Medulla oblongata (tissue), 1 donor: ENCODE data around the gene BAHCC1.

Experiments
- DNase-seq: peaks from one replicate; pipeline ENCODE4 v3.0.0-alpha.2; 2015; ENCODE audit errors: extremely low spot score

The BAHCC1 gene

DNA sequence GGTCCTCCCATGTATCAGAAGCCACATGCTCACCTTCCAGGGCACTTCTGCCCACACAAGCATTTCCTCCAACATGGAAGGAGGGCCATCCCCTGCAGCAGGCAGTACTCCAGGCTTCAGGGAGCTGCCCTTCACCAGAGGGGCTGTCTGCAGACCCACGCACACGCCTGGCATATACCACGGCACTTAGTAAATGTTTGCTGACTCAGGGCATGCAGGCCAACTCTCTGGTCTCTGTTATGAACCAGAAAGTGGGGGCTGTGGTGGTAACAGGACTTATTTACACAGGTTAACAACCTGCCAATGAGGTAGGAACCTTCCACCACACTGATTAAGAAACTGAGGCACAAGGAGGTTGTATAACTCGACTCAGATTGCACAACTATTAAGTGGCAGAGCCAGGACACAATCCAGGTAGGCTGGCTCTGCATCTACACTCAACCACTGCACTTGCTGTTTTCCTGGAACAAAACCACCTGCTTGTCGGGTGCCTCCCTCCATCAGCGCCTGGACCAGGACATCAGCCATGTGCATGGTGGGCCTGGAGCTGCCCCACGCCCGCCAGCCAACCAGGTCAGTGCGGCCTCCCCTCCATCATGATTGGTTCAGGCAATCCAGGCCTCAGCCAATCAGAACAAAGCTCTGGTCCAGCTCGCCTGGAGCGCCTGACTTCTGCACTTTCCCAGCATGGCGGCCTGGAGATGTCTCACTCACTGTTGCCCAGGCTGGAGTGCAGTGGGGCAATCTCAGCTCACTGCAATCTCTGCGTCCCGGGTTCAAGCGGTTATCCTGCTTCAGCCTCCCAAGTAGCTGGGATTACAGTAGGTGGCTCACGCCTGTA is 98.2 kb downstream of the BAHCC1 start:
- DNase-seq: no peak

GRCh38 chr17:81494626-81495377 is 99.5 kb downstream of the BAHCC1 start:
- DNase-seq: no peak

- DNase-seq: no peak
Measured at GRCh38 chr17:81498953-81499600, 103.8 kb downstream of the BAHCC1 start.

- DNase-seq: no peak
Measured at GRCh38 chr17:81499601-81499970, 104.3 kb downstream of the BAHCC1 start.

DNA sequence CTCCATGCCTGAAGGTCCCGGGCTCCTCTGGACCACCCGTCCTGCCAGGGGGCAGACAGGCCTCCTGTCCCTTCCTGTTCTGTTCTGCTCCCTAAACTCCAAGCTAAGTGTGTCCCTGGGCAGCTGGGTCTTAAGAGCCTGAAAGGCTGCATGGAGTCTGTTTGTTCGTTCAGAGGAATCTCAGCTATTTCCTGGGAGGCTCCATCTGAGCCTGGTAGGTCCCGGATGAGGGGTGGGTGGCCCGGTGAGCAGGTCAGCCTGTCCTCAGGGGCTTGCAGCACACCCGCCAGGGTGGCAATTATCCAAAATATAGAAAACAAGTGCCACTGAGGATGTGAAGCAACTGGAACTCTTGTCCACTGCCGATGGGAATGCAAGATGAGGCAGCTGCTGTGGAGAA is 104.8 kb downstream of the BAHCC1 start:
- no peak for DNase-seq

DNA sequence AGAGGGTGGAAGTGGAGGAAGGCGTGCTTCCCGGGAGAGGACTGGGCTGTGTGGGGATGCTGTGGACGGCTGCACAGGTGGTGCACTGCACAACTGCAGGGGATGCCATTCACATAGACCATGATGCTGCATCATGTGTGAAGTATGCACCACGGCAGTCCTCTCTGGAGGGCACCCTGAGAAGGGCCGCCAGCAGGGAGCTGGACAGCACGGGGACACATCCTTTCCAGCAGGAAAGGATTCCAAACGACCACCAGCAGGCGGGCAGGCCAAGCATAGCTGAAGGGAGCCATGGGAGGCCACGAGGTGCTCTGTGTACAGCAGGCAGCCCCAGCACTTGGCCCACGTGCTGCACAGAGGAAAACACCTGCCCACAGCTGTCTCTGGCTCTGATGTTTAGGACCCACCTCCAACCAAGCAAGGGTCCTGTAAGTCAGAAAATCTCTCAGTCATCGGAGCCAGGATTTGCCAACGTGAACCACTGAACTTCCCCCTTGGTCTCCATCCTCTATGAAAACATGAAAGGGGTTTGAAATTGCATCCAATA is 107.3 kb downstream of the BAHCC1 start:
- DNase-seq: no peak

DNA sequence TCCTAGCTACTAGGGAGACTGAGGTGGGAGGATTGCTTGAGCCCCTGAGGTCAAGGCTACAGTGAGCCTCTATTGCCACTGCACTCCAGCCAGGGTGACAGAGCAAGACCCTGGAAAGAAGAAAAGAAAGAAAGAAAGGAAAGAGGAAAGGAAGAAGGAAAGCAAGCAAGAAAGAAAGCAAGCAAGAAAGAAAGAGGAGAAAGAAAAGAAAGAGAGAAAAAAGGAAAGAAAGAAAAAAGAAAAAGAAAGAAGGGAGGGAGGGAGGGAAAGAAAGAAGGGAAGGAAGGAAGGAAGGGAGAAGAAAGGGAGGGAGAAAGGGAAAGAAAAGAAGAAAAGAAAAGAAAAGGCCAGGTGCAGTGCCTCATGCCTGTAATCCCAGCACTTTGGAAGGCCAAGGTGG is 108.4 kb downstream of the BAHCC1 start:
- no peak for DNase-seq

GRCh38 chr17:81508639-81509206 is 113.5 kb downstream of the BAHCC1 start:
- peak; percentile 29 for DNase-seq

DNA sequence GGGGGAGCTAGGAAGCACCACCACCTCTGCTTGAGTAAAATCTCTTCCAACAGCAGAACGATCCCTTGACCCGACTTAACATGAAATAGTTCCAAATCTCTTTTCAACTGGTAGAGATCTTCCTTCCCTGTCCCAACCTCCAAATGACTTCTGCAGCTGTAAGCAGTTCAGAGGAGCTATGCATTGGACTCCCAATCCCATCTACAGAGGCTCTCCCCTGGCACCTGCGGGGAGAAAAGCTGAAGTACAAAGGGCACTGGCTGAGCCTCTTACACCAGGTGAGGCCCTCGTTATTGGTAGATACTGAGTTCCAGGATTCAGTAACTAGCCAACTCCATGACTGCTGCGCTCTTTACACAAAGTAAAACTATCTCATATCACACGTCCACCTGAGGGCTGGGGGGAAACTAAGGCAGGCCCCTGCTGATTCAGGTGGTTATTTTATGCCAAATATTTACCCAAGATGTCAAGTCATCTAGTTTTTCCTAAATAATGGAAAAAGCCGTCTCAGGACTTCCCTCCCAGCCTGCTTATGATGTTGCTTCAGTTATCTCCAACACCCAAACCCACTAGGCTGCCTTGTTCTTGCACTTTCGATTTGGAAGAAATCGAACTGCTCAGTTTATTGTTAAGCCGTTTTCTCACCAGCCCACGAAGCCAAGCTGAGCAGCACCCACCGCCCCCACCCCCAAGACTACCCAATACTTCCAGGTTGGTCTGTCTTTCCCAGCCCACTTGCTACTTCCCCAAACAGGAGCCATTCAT is 114.1 kb downstream of the BAHCC1 start:
- peak; percentile 34 for DNase-seq

- peak; percentile 22 for DNase-seq
Measured at GRCh38 chr17:81509972-81510784, 114.9 kb downstream of the BAHCC1 start.

GRCh38 chr17:81510785-81511553 is 115.7 kb downstream of the BAHCC1 start:
- DNase-seq: peak; percentile 7

- DNase-seq: peak; percentile 15
Measured at GRCh38 chr17:81511554-81511803, 116.2 kb downstream of the BAHCC1 start.

DNA sequence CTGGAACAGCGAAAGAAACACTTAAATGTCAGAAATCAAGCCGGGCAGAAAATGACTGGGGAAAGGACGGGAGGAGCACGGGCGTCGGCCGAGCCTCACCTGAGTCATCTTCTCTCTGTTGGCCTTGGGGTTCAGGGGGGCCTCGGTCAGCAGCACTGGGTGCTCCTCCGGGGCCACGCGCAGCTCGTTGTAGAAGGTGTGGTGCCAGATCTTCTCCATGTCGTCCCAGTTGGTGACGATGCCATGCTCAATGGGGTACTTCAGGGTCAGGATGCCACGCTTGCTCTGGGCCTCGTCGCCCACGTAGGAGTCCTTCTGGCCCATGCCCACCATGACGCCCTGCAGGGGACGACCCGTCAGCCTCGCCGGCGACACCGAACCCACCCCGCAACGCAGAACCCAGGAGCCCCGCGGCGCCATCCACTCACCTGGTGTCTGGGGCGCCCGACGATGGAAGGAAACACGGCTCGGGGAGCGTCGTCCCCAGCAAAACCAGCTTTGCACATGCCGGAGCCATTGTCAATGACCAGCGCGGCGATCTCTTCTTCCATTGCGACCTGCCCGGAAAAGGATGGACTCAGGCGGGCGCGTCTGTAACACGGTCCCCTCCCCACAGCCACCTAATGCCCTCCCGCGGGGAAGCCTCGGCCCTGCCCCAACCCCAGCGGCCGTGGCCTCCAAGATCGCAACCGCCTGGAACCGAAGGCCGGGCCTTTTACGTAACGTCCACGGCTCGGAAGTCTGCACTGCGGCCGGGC is 116.7 kb downstream of the BAHCC1 start:
- DNase-seq: no peak

- peak; percentile 94 for DNase-seq
Measured at GRCh38 chr17:81512562-81513371, 117.5 kb downstream of the BAHCC1 start, which contains the start of gene ACTG1. Gene ACTG1, minus strand, starts transcription at chr17:81512799. Its CDS starts 445 bp downstream, at chr17:81512354.

DNA sequence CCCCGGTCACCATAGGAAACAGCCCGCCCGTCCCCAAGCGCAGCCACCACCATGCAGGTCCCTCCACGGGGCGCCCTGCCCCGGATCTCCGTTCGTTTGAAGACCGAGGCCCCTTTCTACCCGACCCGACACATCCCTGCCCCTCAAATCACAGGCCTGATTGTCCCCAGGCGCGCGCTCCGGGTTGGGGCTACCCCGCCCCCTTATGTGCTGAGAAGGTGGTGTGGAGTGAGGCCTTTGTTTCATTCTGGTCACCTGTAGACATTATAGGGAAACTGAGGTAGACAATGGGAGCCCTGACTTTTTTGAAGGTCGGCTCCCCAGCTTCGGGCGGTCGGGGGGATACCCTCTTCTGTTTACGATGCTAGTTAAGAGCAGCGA is 118.1 kb downstream of the BAHCC1 start:
- DNase-seq: peak; percentile 78

DNA sequence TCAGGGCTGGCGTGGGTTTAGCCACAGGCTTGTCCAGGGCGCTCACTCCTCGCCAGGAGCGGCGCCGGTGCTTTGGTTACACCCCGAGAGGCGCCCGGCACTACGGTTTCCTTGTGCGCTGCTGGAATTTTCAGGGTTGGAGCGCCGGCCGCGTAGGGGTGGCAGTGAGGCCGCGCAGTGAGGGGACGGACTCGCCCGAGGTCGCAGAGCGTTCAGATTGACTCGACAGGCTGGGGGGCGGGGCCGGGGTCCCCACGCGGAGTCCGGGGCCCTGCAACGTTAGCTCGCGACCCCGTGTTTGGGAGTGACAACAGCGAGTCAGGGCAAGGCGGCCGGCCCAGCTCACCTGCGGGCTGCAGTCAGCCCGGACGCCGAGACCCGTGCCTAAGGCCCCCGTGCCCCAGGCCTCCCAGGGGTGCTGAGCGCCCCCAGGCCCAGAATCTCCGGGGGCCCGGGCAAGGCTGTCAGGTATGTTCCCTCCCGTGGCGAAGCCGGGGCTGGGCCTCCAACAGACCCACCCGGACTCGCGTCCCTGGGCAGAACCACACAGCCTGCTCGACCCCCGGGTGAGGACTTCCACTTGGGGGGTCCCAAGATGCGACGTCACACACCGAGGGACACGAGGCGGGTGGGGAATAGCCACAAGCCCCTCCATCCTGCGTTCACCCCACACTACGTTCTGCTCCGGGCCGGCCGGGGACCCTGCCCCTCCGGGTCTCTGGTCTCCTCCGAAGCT is 118.7 kb downstream of the BAHCC1 start:
- peak; percentile 61 for DNase-seq

DNA sequence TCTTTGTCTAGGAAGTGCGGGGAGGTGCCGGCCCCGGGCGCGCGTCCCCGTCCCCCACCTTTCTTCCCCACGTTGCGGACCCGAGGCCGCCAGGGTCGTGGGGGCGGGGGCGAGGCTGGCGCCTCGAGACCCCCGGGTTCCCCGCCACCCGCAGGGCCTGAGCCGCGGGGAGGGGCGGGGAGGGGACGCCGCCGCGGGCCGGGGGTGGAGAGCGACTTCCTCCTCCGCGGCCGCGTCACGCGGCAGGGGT is 119.2 kb downstream of the BAHCC1 start:
- DNase-seq: no peak
